ENCODE data around the gene KLHDC4. TPM values are rescaled to one million over a fixed set of nuclear protein-coding genes. Genes with fewer than 3 reads are reported as not detected.
A peak's percentile ranks its signal among the peaks of the same experiment; 100 is the strongest.

The KLHDC4 gene
- total and polyA plus RNA-seq, 10 of the 15 experiments (the other 5 are each of a cell fraction or from before 2014, with no cell fraction given) = 0.80 to 62.1 (median 32.8) TPM

DNA sequence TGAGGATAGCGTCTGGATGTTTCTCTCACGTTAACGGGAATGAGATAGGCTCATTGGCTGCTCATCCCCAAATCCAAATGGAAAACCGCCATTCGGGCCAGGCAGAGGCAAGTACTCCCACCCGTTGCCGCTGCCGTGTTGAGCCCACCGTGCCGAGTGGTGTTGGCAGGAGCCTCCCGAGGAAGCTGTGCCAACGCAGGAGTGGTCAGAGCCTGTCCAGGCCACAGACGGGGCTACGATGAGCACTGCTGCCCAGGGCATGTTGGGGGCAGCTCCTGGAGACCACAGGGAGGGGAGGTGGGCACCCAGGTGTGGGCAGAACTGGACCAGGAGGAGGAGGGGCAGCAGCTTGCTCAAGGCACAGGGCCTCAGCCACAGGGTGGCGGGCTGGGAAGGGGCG is 72.0 kb downstream of the KLHDC4 start:
- RAD21 ChIA-PET (ENCODE audit: unreplicated experiment) = no interaction called here
- no peak overlapping the region for H3K4me2 ChIP-seq (ENCODE audit: control insufficient read depth, insufficient read depth)
- DNase-seq (ENCODE audit: low read depth, low spot score) (no peak), FAIRE-seq (no peak), ATAC-seq (no peak)
- no peak for TF ChIP-seq CHD2 (IDR thresholded peaks at IDR 0.05; ENCODE audit: borderline replicate concordance, low read depth, low read length)
- peaks cover 15% of the 10 kb centered on the region for H3K4me1 ChIP-seq (ENCODE audit: control insufficient read depth, insufficient read depth, low read length)
- no peak overlapping the region for H3K27ac ChIP-seq (ENCODE audit: control insufficient read depth, insufficient read depth)
- H4K20me1 ChIP-seq (ENCODE audit: control insufficient read depth, insufficient read depth) = no peaks in the 10 kb centered on the region
- CTCF ChIA-PET = interaction anchor here (1.6 kb wide), 1 partner anchor 9 kb away, joined by 3 read pairs; no protein-coding TSS in a partner anchor
- intact Hi-C loops (cut with micrococcal nuclease; ENCODE audit: unreplicated experiment) (no loop called here), in situ Hi-C loops (cut with MboI) (no loop called here)
- no peaks in the 10 kb centered on the region for H3K79me2 ChIP-seq (ENCODE audit: control insufficient read depth, insufficient read depth, low read length)
- no peaks in the 10 kb centered on the region for H3K27me3 ChIP-seq (replicated peaks in 1 of 2; ENCODE audit: control insufficient read depth in 2 of 2, insufficient read depth in 2 of 2, low read length in 1 of 2)
- H3K9me3 ChIP-seq (replicated peaks; ENCODE audit: control insufficient read depth, insufficient read depth, low read length) = no peaks in the 10 kb centered on the region
- H3K36me3 ChIP-seq (ENCODE audit: control insufficient read depth in 2 of 2, insufficient read depth in 2 of 2, low read length in 1 of 2) = peaks cover 6 to 7% of the 10 kb centered on the region in 2 experiments; a peak in 3 of 4 replicates
- SMC1A ChIA-PET (ENCODE audit: uncharacterized antibody, unreplicated experiment) = no interaction called here
- H2AFZ ChIP-seq (ENCODE audit: control insufficient read depth, low read depth, low read length) = no peak overlapping the region
- H3K4me3 ChIP-seq = no peak overlapping the region
- 94% methylated on average over 16 of the region's 16 CpGs for WGBS (ENCODE audit: insufficient coverage, insufficient replicate concordance, low lambda C conversion rate, missing lambda C conversion rate)
- no peak overlapping the region for H3K9ac ChIP-seq (ENCODE audit: control insufficient read depth, insufficient read depth, low read length)
- POLR2A ChIA-PET = no interaction called here
- no TSS peak for BruUV-seq (replicated peaks)

DNA sequence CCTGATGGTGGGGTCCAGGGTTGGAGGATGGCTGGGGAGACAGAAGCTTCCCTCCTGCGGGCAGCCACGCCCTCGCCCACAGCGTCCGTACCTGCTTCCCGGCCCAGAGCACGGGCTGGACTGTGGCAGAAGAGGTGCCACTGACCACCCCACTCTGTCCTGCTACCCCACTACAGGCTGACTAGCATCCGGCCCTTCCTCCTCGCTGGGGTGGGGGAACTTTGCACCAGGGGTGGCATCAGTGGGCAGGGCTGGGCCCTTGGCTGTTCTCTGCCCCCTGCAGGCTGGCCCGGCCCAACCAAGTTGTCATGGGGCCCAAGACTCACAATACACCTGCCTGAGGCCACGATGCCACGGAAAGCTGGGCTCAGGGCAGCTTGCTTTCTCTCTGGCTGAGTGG is 73.0 kb downstream of the KLHDC4 start:
- SMC1A ChIA-PET (ENCODE audit: uncharacterized antibody, unreplicated experiment) = no interaction called here
- CTCF ChIA-PET = interaction anchor here (1.6 kb wide), 1 partner anchor 10 kb away, joined by 3 read pairs; no protein-coding TSS in a partner anchor
- peaks cover 6 to 7% of the 10 kb centered on the region in 2 experiments; a peak in 3 of 4 replicates for H3K36me3 ChIP-seq (ENCODE audit: control insufficient read depth in 2 of 2, insufficient read depth in 2 of 2, low read length in 1 of 2)
- H3K79me2 ChIP-seq (ENCODE audit: control insufficient read depth, insufficient read depth, low read length) = no peaks in the 10 kb centered on the region
- no peak for DNase-seq (ENCODE audit: low read depth, low spot score)
- WGBS (ENCODE audit: insufficient coverage, insufficient replicate concordance, low lambda C conversion rate, missing lambda C conversion rate) = 62% methylated on average over 5 of the region's 12 CpGs
- RAD21 ChIA-PET (ENCODE audit: unreplicated experiment) = no interaction called here
- H2AFZ ChIP-seq (ENCODE audit: control insufficient read depth, low read depth, low read length) = no peak overlapping the region
- no peaks in the 10 kb centered on the region for H4K20me1 ChIP-seq (ENCODE audit: control insufficient read depth, insufficient read depth)
- H3K9me3 ChIP-seq (replicated peaks; ENCODE audit: control insufficient read depth, insufficient read depth, low read length) = no peaks in the 10 kb centered on the region
- no peak for FAIRE-seq
- H3K9ac ChIP-seq (ENCODE audit: control insufficient read depth, insufficient read depth, low read length) = no peak overlapping the region
- intact Hi-C loops (cut with micrococcal nuclease; ENCODE audit: unreplicated experiment) (no loop called here), in situ Hi-C loops (cut with MboI) (no loop called here)
- BruUV-seq (replicated peaks) = no TSS peak
- H3K4me2 ChIP-seq (ENCODE audit: control insufficient read depth, insufficient read depth) = no peak overlapping the region
- ATAC-seq = peak; percentile 27
- POLR2A ChIA-PET = no interaction called here
- no peak overlapping the region for H3K27ac ChIP-seq (ENCODE audit: control insufficient read depth, insufficient read depth)
- H3K4me3 ChIP-seq = no peak overlapping the region
- no peaks in the 10 kb centered on the region for H3K27me3 ChIP-seq (replicated peaks in 1 of 2; ENCODE audit: control insufficient read depth in 2 of 2, insufficient read depth in 2 of 2, low read length in 1 of 2)
- peaks cover 4% of the 10 kb centered on the region for H3K4me1 ChIP-seq (ENCODE audit: control insufficient read depth, insufficient read depth, low read length)
- TF ChIP-seq TCF3 (IDR thresholded peaks at IDR 0.05; ENCODE audit: borderline replicate concordance, insufficient read depth, low read depth, low read length) = no peak
- TF ChIP-seq, protein P1, sequence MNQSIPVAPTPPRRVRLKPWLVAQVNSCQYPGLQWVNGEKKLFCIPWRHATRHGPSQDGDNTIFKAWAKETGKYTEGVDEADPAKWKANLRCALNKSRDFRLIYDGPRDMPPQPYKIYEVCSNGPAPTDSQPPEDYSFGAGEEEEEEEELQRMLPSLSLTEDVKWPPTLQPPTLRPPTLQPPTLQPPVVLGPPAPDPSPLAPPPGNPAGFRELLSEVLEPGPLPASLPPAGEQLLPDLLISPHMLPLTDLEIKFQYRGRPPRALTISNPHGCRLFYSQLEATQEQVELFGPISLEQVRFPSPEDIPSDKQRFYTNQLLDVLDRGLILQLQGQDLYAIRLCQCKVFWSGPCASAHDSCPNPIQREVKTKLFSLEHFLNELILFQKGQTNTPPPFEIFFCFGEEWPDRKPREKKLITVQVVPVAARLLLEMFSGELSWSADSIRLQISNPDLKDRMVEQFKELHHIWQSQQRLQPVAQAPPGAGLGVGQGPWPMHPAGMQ (IDR thresholded peaks at IDR 0.05; ENCODE audit: borderline replicate concordance) = no peak
- no peak for TF ChIP-seq POU2F2 (IDR thresholded peaks at IDR 0.05; ENCODE audit: borderline replicate concordance, low read depth, low read length)
- no peak for TF ChIP-seq SP1 (IDR thresholded peaks at IDR 0.05; ENCODE audit: low read depth, low read length)
- TF ChIP-seq RCOR1 (conservative IDR thresholded peaks at IDR 0.05; ENCODE audit: low read depth, low read length) = no peak
- no peak for TF ChIP-seq FOXM1 (IDR thresholded peaks at IDR 0.05; ENCODE audit: low read depth, low read length)
- TF ChIP-seq, protein P2, sequence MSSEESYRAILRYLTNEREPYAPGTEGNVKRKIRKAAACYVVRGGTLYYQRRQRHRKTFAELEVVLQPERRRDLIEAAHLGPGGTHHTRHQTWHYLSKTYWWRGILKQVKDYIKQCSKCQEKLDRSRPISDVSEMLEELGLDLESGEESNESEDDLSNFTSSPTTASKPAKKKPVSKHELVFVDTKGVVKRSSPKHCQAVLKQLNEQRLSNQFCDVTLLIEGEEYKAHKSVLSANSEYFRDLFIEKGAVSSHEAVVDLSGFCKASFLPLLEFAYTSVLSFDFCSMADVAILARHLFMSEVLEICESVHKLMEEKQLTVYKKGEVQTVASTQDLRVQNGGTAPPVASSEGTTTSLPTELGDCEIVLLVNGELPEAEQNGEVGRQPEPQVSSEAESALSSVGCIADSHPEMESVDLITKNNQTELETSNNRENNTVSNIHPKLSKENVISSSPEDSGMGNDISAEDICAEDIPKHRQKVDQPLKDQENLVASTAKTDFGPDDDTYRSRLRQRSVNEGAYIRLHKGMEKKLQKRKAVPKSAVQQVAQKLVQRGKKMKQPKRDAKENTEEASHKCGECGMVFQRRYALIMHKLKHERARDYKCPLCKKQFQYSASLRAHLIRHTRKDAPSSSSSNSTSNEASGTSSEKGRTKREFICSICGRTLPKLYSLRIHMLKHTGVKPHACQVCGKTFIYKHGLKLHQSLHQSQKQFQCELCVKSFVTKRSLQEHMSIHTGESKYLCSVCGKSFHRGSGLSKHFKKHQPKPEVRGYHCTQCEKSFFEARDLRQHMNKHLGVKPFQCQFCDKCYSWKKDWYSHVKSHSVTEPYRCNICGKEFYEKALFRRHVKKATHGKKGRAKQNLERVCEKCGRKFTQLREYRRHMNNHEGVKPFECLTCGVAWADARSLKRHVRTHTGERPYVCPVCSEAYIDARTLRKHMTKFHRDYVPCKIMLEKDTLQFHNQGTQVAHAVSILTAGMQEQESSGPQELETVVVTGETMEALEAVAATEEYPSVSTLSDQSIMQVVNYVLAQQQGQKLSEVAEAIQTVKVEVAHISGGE (CRISPR knock-in tag; IDR thresholded peaks at IDR 0.05) = no peak
- no peak for TF ChIP-seq ZNF622 (IDR thresholded peaks at IDR 0.05)
- TF ChIP-seq DPF2 (IDR thresholded peaks at IDR 0.05) = no peak

Measured in GM12878 (cell line).